Measurements from ENCODE around the gene MAD1L1. TPM values are rescaled to one million over a fixed set of nuclear protein-coding genes. Genes with fewer than 3 reads are reported as not detected.

Gene MAD1L1
- total and polyA plus RNA-seq, 2 of the 4 experiments (the other 2 are of a cell fraction) = 29.0 to 40.9 TPM

GRCh38 chr7:1946773-1947450, 285.8 kb downstream of the MAD1L1 start:
- Histone ChIP-seq H2BK5ac (ENCODE audit: low read depth, low read length, poor library complexity, severe bottlenecking) (no peak overlapping the region), H3K4me3 (ENCODE audit: insufficient read depth, low read depth, low read length) (no peak overlapping the region), H3K9me3 (ENCODE audit: control insufficient read depth, insufficient read depth, low read length) (no peaks in the 10 kb centered on the region), H2AFZ (replicated peaks; ENCODE audit: low read length, poor library complexity) (no peak overlapping the region), H3K23ac (ENCODE audit: low read depth, low read length) (no peak overlapping the region), H3K9ac (ENCODE audit: low read depth, low read length) (no peak overlapping the region), H4K8ac (ENCODE audit: low read depth in 2 of 2, low read length in 2 of 2) (no peak overlapping the region), H2BK15ac (ENCODE audit: low read depth, low read length) (no peak overlapping the region), H3K14ac (replicated peaks; ENCODE audit: low read depth, low read length) (no peak overlapping the region), H3K18ac (ENCODE audit: low read depth, low read length) (no peak overlapping the region), H2BK120ac (ENCODE audit: low read depth, low read length) (no peak overlapping the region), H3K9me1 (ENCODE audit: insufficient read depth, low read length) (peaks cover 2% of the 10 kb centered on the region; the same call in 1 of the 2 replicates), H4K91ac (ENCODE audit: insufficient read depth, low read depth, low read length) (no peak overlapping the region), H3K79me1 (ENCODE audit: low read depth in 1 of 2, low read length in 2 of 2) (peaks cover 0 to 2% of the 10 kb centered on the region in 2 experiments; a peak in 1 of 4 replicates), H3K56ac (ENCODE audit: extremely low read depth, insufficient read depth, low read length) (no peak overlapping the region), H4K5ac (ENCODE audit: low read depth, low read length) (no peak overlapping the region), H3K27me3 (ENCODE audit: control insufficient read depth, insufficient read depth, low read length) (no peaks in the 10 kb centered on the region), H3K36me3 (ENCODE audit: control insufficient read depth, insufficient read depth, low read length) (peaks cover 3% of the 10 kb centered on the region; the same call in 1 of the 2 replicates), H3K27ac (ENCODE audit: insufficient read depth, low read length) (no peak overlapping the region), H4K20me1 (ENCODE audit: insufficient read depth, low read length) (no peaks in the 10 kb centered on the region; the same call in 1 of the 2 replicates), H2AK9ac (replicated peaks; ENCODE audit: low read depth, low read length, poor library complexity) (no peak overlapping the region), H3K4ac (ENCODE audit: low read depth, low read length) (no peak overlapping the region), H2BK20ac (ENCODE audit: low read depth, low read length) (no peak overlapping the region), H3K4me2 (ENCODE audit: low read depth, low read length) (no peak overlapping the region), H2AK5ac (ENCODE audit: low read depth, low read length) (no peak overlapping the region), H3K4me1 (ENCODE audit: control insufficient read depth, insufficient read depth, low read length) (no peaks in the 10 kb centered on the region)
- BruUV-seq (replicated peaks) = no TSS peak
- TF ChIP-seq MAFK (IDR thresholded peaks at IDR 0.05; ENCODE audit: low read depth, low read length) = no peak
- no peak for TF ChIP-seq CEBPB (IDR thresholded peaks at IDR 0.05; ENCODE audit: low read depth, low read length)
- TF ChIP-seq RAD21 (IDR thresholded peaks at IDR 0.05; ENCODE audit: low read length) = no peak
- no peak for TF ChIP-seq MXI1 (IDR thresholded peaks at IDR 0.05; ENCODE audit: borderline replicate concordance, low read depth, low read length)
- TF ChIP-seq ELK1 (IDR thresholded peaks at IDR 0.05; ENCODE audit: borderline replicate concordance, low read depth, low read length) = no peak
- no peak for TF ChIP-seq NFE2L2 (IDR thresholded peaks at IDR 0.05; ENCODE audit: low read depth, low read length)
- TF ChIP-seq SMC3 (IDR thresholded peaks at IDR 0.05; ENCODE audit: low read depth, low read length) = no peak
- no peak for TF ChIP-seq USF2 (IDR thresholded peaks at IDR 0.05; ENCODE audit: low read depth, low read length)
- TF ChIP-seq MAZ (IDR thresholded peaks at IDR 0.05; ENCODE audit: borderline replicate concordance, low read depth, low read length) = no peak
- TF ChIP-seq CTCF (conservative IDR thresholded peaks at IDR 0.05; ENCODE audit: low read depth, low read length) = no peak
- no peak for TF ChIP-seq FOS (IDR thresholded peaks at IDR 0.05; ENCODE audit: low read depth, low read length)
- no peak for TF ChIP-seq BHLHE40 (IDR thresholded peaks at IDR 0.05; ENCODE audit: low read depth, low read length)
- no peak for TF ChIP-seq CHD1 (IDR thresholded peaks at IDR 0.05; ENCODE audit: low read depth, low read length)
- TF ChIP-seq RCOR1 (IDR thresholded peaks at IDR 0.05; ENCODE audit: insufficient replicate concordance, low read length) = no peak
- in situ Hi-C loops (cut with MboI; ENCODE audit: low sequenced_read_pairs) = no loop called here
- ATAC-seq (ENCODE audit: low read depth) = no peak
- no peak for DNase-seq
- dilution Hi-C loops (cut with HindIII; ENCODE audit: low sequenced_read_pairs, unreplicated experiment) = no loop called here
- ChIA-PET CTCF (no interaction called here), POLR2A (ENCODE audit: unreplicated experiment) (no interaction called here)
- intact Hi-C loops (cut with micrococcal nuclease) = no loop called here
- WGBS, 2 experiments (ENCODE audit: extremely low coverage in 2 of 2, insufficient read length in 1 of 2) = 93% methylated on average over 5 of the region's 27 CpGs; no CpG with 5 or more reads in 1 of the 2 experiments
